Sigmoid colon (tissue), 7 donors: ENCODE results near the gene MRPL1. TPM values are rescaled to one million over a fixed set of nuclear protein-coding genes. Genes with fewer than 3 reads are reported as not detected.

Experiments used
- DNase-seq: peaks from one replicate; pipeline ENCODE4 v3.0.0-alpha.2; 2019
- H3K27ac ChIP-seq, 4 donors: fragments of 200-600 bp; sonication (generic); one replicate each; pipeline ENCODE4 v1.5.1; 2016 to 2019; ENCODE audit warnings: mild to moderate bottlenecking in 1 of 4
- H3K27me3 ChIP-seq, 3 donors: fragments of 200-600 bp; sonication (generic); one replicate each; pipeline ENCODE4 v1.5.1; 2019; ENCODE audit warnings: mild to moderate bottlenecking in 1 of 3
- H3K36me3 ChIP-seq, 4 donors: fragments of 200-600 bp; sonication (generic); one replicate each; pipeline ENCODE4 v1.5.1; 2016 to 2019
- H3K4me1 ChIP-seq, 4 donors: fragments of 200-600 bp; sonication (generic); one replicate each; pipeline ENCODE4 v1.5.1; 2017 to 2019
- H3K4me3 ChIP-seq, 4 donors: fragments of 200-600 bp; sonication (generic); one replicate each; pipeline ENCODE4 v1.5.1; 2017 to 2019; ENCODE audit warnings: mild to moderate bottlenecking in 2 of 4, moderate library complexity in 1 of 4
- H3K9me3 ChIP-seq, 4 donors: fragments of 200-600 bp in 3 of 4; sonication (generic) in 3 of 4; one replicate each; pipeline versions ENCODE4 v1.5.1 to v1.6.1; 2013 to 2019
- EP300 ChIP-seq, 4 donors: sonication (generic); formaldehyde crosslinking; IDR thresholded peaks; one replicate each; pipeline ENCODE4 v1.6.1; 2017; ENCODE audit warnings: antibody characterized with exemption in 4 of 4
- POLR2A ChIP-seq, 2 donors: fragments of 450-650 bp; IDR thresholded peaks; one replicate each; pipeline ENCODE4 v1.6.1; 2016; ENCODE audit warnings: antibody characterized with exemption in 2 of 2, mild to moderate bottlenecking in 2 of 2, moderate library complexity in 2 of 2
- POLR2AphosphoS5 ChIP-seq, 4 donors: sonication (generic); formaldehyde crosslinking; IDR thresholded peaks; one replicate each; pipeline ENCODE4 v1.6.1; 2017; ENCODE audit warnings: antibody characterized with exemption in 4 of 4
- WGBS, 2 donors: extraction: QIAGEN DNeasy Blood & Tissue Kit; methylation state at CpG; one replicate each; pipeline ENCODE4 v1.1.7; 2013; 5-methylcytosine and 5-hydroxymethylcytosine counted together
- intact Hi-C: fragments of 100-400 bp; cut with DNase I; formaldehyde crosslinking; loops from one replicate; pipeline ENCODE4 v1.15.1; 2023
- polyA plus RNA-seq, 3 donors: library from polyadenylated mRNA; stranded (reverse); fragments of 200-250 nt; gene quantifications; one replicate each; pipeline ENCODE4 v1.2.3, GENCODE V29; 2013
- total RNA-seq, 4 donors: library from RNA; depleted of rRNA; stranded (reverse); fragments of >200 nt; gene quantifications; one replicate each; pipeline ENCODE4 v1.1.0, GENCODE V29; 2016
- TF ChIP-seq, protein P1 (sequence below), 4 experiments: fragments of 450-650 bp in 3 of 4; fragments of 200-600 bp in 1 of 4; IDR thresholded peaks; one replicate each; pipeline ENCODE4 v1.5.1; 2016 to 2019; ENCODE audit warnings: antibody characterized with exemption in 4 of 4, mild to moderate bottlenecking in 3 of 4, moderate library complexity in 2 of 4
- donor health status: healthy with polysubstance abuse.
- donor health status: Bipolar disorder and iron deficiency.
- donor health status: healthy.

MRPL1 gene
- total and polyA plus RNA-seq, 7 donors, result 23.2 to 52.9 (median 30.0) TPM

DNA sequence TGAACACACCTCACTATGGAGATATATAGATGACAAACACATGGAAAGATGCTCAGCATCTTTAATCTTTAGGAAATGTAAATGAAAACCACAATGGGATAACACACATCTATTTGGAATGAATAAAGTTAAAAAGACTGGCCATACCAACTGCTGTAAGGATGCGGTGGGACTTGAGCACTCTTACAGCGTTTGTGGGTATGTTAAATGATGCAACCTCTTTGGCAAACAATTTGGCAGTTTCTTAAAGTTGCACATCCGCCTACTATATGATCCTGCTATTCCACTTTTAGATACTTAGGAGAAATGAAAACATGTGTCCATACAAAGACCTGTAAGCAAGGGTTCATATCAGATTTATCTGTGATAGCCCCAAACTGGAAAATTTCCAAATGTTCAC lies 50.7 kb downstream of the MRPL1 start:
- H3K27ac ChIP-seq, result no peak overlapping the region
- TF ChIP-seq, protein P1, sequence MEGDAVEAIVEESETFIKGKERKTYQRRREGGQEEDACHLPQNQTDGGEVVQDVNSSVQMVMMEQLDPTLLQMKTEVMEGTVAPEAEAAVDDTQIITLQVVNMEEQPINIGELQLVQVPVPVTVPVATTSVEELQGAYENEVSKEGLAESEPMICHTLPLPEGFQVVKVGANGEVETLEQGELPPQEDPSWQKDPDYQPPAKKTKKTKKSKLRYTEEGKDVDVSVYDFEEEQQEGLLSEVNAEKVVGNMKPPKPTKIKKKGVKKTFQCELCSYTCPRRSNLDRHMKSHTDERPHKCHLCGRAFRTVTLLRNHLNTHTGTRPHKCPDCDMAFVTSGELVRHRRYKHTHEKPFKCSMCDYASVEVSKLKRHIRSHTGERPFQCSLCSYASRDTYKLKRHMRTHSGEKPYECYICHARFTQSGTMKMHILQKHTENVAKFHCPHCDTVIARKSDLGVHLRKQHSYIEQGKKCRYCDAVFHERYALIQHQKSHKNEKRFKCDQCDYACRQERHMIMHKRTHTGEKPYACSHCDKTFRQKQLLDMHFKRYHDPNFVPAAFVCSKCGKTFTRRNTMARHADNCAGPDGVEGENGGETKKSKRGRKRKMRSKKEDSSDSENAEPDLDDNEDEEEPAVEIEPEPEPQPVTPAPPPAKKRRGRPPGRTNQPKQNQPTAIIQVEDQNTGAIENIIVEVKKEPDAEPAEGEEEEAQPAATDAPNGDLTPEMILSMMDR (IDR thresholded peaks at IDR 0.05), result no peak
- TF ChIP-seq POLR2AphosphoS5 (IDR thresholded peaks at IDR 0.05), result no peak
- 92 to 95% methylated on average over 3 of the region's 3 CpGs for WGBS, 2 donors
- no peaks in the 10 kb centered on the region for H3K27me3 ChIP-seq
- intact Hi-C loops, result no loop called here
- H3K36me3 ChIP-seq, result peaks cover 0 to 14% (median 0%) of the 10 kb centered on the region in 4 donors
- DNase-seq, result no peak
- H3K4me1 ChIP-seq, result peaks cover 0 to under 1% (median 0%) of the 10 kb centered on the region in 4 donors
- H3K9me3 ChIP-seq, result no peaks in the 10 kb centered on the region
- H3K4me3 ChIP-seq, result no peak overlapping the region

DNA sequence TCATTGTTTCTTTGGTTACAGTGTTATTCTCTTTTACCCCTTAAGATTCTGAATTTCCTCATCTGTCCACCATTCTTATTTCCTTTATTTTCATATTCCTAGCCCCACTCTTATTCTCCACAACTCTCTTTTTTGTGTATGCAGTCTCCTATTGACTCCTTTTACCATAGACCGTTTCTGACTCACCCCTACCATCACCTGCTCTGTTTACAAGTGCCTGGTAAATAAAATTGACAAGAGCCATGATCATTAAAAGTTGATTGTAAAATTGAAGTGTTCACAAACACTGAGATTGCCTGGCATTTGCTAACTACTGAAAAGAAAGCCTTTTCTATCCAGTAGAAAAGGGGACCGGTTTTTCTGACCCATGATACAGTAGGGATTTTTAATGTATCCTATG lies 54.4 kb downstream of the MRPL1 start:
- intact Hi-C loops, result no loop called here
- no peak overlapping the region for H3K4me3 ChIP-seq
- H3K27ac ChIP-seq, result no peak overlapping the region
- no peaks in the 10 kb centered on the region for H3K27me3 ChIP-seq
- peaks cover 0 to 19% (median 0%) of the 10 kb centered on the region in 4 donors for H3K4me1 ChIP-seq
- TF ChIP-seq POLR2AphosphoS5 (IDR thresholded peaks at IDR 0.05) (no peak), EP300 (IDR thresholded peaks at IDR 0.05) (no peak), POLR2A (IDR thresholded peaks at IDR 0.05) (no peak)
- TF ChIP-seq, protein P1 (IDR thresholded peaks at IDR 0.05), result no peak
- no peak for DNase-seq
- 33 to 74% methylated on average over 2 of the region's 2 CpGs for WGBS, 2 donors
- H3K36me3 ChIP-seq, result no peaks in the 10 kb centered on the region
- no peaks in the 10 kb centered on the region for H3K9me3 ChIP-seq

DNA sequence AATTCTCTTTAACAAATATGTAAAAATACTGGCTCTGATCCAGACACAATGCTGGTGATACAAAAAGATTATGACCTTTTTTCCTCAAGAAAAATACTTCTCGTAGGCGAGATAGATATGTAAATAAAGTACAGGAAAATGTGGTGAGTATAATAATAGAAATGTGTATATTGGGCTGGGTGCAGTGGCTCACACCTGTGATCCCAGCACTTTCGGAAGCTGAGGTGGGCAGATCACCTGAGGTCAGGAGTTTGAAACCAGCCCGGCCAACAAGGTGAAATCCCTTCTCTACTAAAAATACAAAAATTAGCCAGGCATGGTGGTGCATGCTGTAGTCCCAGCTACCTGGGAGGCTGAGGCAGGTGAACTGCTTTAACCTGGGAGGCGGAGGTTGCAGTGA lies 55.0 kb downstream of the MRPL1 start:
- no peaks in the 10 kb centered on the region for H3K9me3 ChIP-seq
- no peaks in the 10 kb centered on the region for H3K36me3 ChIP-seq
- intact Hi-C loops, result no loop called here
- H3K27me3 ChIP-seq, result no peaks in the 10 kb centered on the region
- WGBS, 2 donors, result 60 to 81% methylated on average over 5 of the region's 5 CpGs
- H3K27ac ChIP-seq, result no peak overlapping the region
- no peak for DNase-seq
- H3K4me3 ChIP-seq, result no peak overlapping the region
- H3K4me1 ChIP-seq, result peaks cover 0 to 19% (median 0%) of the 10 kb centered on the region in 4 donors
- TF ChIP-seq POLR2A (IDR thresholded peaks at IDR 0.05), result no peak
- no peak for TF ChIP-seq POLR2AphosphoS5 (IDR thresholded peaks at IDR 0.05)
- TF ChIP-seq, protein P1 (IDR thresholded peaks at IDR 0.05), result no peak
- TF ChIP-seq EP300 (IDR thresholded peaks at IDR 0.05), result no peak

DNA sequence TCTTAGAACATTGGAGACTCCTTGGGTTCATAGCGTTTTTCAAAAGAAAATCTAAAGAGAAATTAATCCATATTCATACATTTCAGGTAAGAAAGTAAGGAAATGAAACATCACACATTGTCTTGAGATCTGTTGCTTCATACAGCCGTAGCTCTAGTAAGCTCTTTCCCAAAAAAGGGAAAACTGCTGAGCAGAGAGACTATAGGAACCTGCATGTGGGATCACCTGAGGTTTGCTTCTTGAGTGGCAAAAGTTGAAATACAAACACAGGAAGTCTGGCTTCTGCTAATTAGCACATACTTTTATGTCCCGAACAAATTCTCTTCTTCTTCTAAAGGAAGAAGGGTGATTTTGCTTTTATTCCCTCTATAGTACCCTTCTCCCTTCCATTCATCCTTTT lies 57.7 kb downstream of the MRPL1 start:
- H3K4me3 ChIP-seq, result no peak overlapping the region
- TF ChIP-seq, protein P1 (IDR thresholded peaks at IDR 0.05), result no peak
- TF ChIP-seq POLR2A (IDR thresholded peaks at IDR 0.05) (no peak), EP300 (IDR thresholded peaks at IDR 0.05) (no peak), POLR2AphosphoS5 (IDR thresholded peaks at IDR 0.05) (no peak)
- no peaks in the 10 kb centered on the region for H3K27me3 ChIP-seq
- no peak for DNase-seq
- no peak overlapping the region for H3K27ac ChIP-seq
- H3K4me1 ChIP-seq, result peaks cover 0 to 19% (median 0%) of the 10 kb centered on the region in 4 donors
- H3K36me3 ChIP-seq, result peaks cover 0 to 3% (median 0%) of the 10 kb centered on the region in 4 donors
- no peaks in the 10 kb centered on the region for H3K9me3 ChIP-seq
- intact Hi-C loops, result no loop called here
- WGBS, 2 donors, result 75 to 87% methylated on average over 3 of the region's 3 CpGs

DNA sequence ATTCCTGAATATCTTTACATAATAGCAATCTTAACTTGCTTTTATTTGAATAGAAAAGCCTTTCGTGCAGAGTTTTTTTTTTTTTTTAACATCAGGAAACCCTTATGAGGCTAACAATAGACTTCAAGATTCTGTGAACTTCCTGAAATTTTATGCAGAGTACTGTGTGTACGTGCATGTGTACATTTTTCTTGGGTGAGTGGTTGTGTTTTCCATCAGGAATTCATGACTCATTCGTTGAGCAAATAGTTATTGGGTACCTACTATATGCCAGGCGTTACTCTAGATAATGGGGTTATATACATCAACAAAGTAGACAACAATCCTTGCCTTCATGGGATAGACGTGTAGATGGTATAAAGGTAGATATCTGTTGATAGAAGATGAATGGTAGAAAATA lies 59.1 kb downstream of the MRPL1 start:
- intact Hi-C loops, result no loop called here
- Histone ChIP-seq H3K27me3 (no peaks in the 10 kb centered on the region), H3K36me3 (peaks cover 0 to 3% (median 0%) of the 10 kb centered on the region in 4 donors), H3K4me3 (no peak overlapping the region), H3K9me3 (no peaks in the 10 kb centered on the region), H3K27ac (no peak overlapping the region), H3K4me1 (peaks cover 0 to 19% (median 0%) of the 10 kb centered on the region in 4 donors)
- 37 to 61% methylated on average over 5 of the region's 5 CpGs for WGBS, 2 donors
- TF ChIP-seq POLR2A (IDR thresholded peaks at IDR 0.05), result no peak
- no peak for DNase-seq
